ENCODE measurements around the gene FANCI.
"Not testable (repeated sequence)": the region's sequence is repeated elsewhere in the genome, so short reads cannot be mapped to it uniquely, and the experiment has no call there.

Gene FANCI

DNA sequence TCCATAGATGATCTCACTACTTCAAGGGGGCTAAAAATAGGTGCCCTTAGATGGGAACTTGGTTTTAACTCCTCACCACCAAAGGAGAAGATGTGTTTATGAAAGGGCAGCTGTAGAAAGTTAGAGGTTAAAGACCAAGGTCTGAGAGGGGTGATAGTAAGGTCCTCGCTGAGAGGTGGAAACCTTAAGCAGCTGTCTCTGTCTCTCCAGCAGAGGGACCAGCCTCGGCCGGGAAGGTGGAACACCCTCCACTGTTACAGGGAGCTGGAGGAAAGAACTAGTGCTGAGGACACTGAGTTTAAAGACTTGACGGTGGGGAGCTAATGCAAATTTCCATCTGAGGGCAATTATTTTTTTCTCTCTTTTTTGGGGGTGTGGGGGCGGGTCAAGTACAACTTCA lies 13.5 kb upstream of the FANCI start:
- Histone ChIP-seq H3K36me3 (no peaks in the 10 kb centered on the region), H3K4me3 (ENCODE audit: low read depth in 1 of 2, low read length in 1 of 2) (no peak overlapping the region), H3K27me3 (peaks cover 26% of the 10 kb centered on the region), H3K27ac (no peak overlapping the region), H3K4me1 (ENCODE audit: control insufficient read depth in 1 of 2, insufficient read depth in 1 of 2, low read depth in 1 of 2, low read length in 1 of 2) (no peaks in the 10 kb centered on the region), H3K9me3 (no peaks in the 10 kb centered on the region)
- no peak for TF ChIP-seq CTCF (IDR thresholded peaks at IDR 0.05)

DNA sequence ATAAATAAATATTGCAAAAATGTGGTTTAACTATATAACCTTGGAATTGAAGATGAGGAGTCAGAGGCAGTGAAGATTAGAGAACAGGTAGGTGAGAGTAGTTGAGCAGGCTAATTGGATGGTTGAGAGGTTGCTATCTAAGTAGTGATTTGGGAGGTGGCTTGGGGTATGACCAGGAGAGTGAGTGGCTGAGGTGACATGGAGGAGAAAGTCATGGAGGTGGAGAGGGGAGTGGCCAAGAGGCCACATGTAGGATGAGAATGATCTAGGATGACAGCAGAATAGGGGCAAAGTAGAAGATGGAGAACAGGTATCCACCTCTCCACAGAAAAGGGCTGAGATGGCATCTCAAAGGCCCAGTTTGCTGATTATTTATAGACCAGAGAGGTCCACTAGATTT lies 11.9 kb upstream of the FANCI start:
- no peaks in the 10 kb centered on the region for H3K9me3 ChIP-seq
- H3K27me3 ChIP-seq = peaks cover 34% of the 10 kb centered on the region
- no peaks in the 10 kb centered on the region for H3K36me3 ChIP-seq
- no peaks in the 10 kb centered on the region for H3K4me1 ChIP-seq (ENCODE audit: control insufficient read depth in 1 of 2, insufficient read depth in 1 of 2, low read depth in 1 of 2, low read length in 1 of 2)
- no peak overlapping the region for H3K27ac ChIP-seq
- H3K4me3 ChIP-seq (ENCODE audit: low read depth in 1 of 2, low read length in 1 of 2) = no peak overlapping the region
- TF ChIP-seq CTCF (IDR thresholded peaks at IDR 0.05) = no peak

DNA sequence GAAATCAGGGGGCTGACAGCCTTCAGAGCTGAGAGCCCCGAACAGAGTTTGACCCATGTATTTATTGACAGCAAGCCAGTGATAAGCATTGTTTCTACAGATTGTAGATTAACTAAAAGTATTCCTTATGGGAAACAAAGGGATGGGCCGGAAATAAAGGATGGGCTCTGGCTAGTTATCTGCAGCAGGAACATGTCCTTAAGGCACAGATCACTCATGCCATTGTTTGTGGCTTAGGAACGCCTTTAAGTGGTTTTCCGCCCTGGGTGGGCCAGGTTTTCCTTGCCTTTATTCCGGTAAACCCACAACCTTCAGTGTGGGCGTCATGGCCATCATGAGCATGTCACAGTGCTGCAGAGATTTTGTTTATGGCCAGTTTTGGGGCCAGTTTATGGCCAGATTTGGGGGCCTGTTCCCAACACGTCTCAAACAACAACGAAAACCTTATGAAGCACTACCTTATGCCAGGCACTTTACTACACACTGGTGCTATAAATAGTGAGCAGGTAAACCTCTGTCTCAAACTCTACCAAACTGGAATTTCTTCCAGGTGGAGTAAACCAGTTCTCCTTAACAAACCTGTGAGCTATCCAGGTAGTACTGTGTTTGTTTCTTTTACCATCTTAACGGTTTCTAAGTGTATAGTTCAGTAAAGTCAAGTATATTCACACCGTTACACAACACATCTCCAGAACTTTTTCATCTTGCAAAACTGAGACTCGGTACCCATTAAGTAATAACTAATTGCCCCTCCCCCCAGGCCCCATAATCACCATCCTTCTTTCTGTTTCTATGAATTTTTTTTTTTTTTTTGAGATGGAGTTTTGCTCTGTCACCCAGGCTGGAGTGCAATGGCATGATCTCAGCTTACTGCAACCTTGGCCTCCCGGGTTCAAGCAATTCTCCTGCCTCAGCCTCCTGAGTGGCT lies 3.6 kb upstream of the FANCI start:
- not testable (repeated sequence) for H3K36me3 ChIP-seq; H3K27ac ChIP-seq; H3K9me3 ChIP-seq; H3K4me3 ChIP-seq (ENCODE audit: low read depth in 1 of 2, low read length in 1 of 2)
- Histone ChIP-seq H3K4me1 (ENCODE audit: control insufficient read depth in 1 of 2, insufficient read depth in 1 of 2, low read depth in 1 of 2, low read length in 1 of 2) (peaks cover 16 to 19% of the 10 kb centered on the region in 2 experiments), H3K27me3 (peaks cover 34% of the 10 kb centered on the region)

DNA sequence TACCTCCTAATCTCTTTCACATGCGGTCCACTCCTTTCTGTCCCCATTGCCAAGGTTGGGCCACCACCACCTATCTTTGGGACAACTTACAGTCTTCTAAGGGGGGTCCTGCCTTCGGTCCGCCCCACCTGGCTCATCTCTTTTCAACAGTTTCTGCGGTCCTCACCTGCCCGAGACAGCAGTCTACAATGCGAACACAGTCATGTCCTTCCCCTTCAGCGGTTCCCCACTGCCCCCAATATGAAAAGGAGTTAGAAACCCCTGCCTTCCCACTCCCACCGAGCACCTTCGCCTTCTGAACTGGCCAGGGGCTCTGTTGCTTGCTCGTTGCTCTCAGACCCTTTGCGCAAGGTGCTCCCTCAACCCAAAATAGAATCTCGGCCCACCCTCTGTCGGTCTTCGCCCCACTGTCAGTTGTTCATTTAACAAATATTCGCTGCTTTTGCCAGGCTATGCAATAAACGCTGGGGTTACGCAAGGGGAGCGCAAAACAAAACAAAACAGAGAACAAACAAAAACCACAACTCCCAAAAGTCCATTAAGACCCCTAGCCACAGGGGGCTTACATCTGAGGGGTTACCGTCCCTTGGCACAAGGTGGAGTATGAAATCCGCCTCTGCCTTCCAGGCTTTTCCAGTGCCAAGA lies 611 bp upstream of the FANCI start:
- H3K36me3 ChIP-seq = no peaks in the 10 kb centered on the region
- peak overlapping the region; percentile 89 to 91 for H3K4me3 ChIP-seq (ENCODE audit: low read depth in 1 of 2, low read length in 1 of 2)
- TF ChIP-seq CTCF (IDR thresholded peaks at IDR 0.05) = no peak
- H3K27me3 ChIP-seq = peaks cover 15% of the 10 kb centered on the region
- H3K9me3 ChIP-seq = no peaks in the 10 kb centered on the region
- peak overlapping the region; percentile 84 for H3K27ac ChIP-seq
- H3K4me1 ChIP-seq (ENCODE audit: control insufficient read depth in 1 of 2, insufficient read depth in 1 of 2, low read depth in 1 of 2, low read length in 1 of 2) = peaks cover 16 to 19% of the 10 kb centered on the region in 2 experiments

DNA sequence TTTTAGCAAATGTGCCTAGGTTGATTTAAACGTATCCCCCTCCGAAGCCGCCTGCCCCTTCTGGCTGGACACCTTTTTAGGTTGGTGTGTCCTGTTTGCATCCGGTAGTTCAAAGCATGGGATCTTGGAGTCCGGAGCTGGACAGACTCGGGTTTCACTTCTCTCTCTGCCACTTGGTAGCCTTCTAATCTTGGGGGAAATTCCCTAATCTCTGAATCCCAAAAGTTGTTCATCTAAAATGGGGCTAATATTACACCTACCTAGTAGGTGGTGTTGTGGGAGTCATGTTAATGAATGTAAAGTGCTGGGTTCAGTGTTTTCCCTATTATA lies 760 bp downstream of the FANCI start:
- Histone ChIP-seq H3K9me3 (no peaks in the 10 kb centered on the region), H3K36me3 (no peaks in the 10 kb centered on the region), H3K4me3 (ENCODE audit: low read depth in 1 of 2, low read length in 1 of 2) (peak overlapping the region; percentile 89 to 91), H3K27me3 (peaks cover 3% of the 10 kb centered on the region), H3K27ac (peak overlapping the region; percentile 84), H3K4me1 (ENCODE audit: control insufficient read depth in 1 of 2, insufficient read depth in 1 of 2, low read depth in 1 of 2, low read length in 1 of 2) (peaks cover 16 to 19% of the 10 kb centered on the region in 2 experiments)
- TF ChIP-seq CTCF (IDR thresholded peaks at IDR 0.05) = no peak

DNA sequence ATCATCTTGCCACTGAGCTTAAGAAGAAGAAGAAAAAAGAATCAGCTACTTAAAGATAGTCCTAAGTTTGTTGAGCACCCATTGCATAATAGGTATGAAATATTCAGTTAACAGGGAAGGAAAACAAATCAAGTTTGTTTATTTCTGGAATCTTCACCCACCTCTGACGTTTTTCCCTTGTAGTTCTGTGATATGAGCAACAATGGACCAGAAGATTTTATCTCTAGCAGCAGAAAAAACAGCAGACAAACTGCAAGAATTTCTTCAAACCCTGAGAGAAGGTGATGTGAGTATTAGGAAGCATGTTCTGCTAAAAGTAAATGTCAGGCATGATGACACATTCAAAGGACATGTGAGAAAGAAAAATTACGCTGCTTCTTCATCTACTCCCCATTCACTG lies 3.7 kb downstream of the FANCI start:
- Histone ChIP-seq H3K27ac (no peak overlapping the region), H3K27me3 (peaks cover 3% of the 10 kb centered on the region), H3K4me3 (ENCODE audit: low read depth in 1 of 2, low read length in 1 of 2) (no peak overlapping the region), H3K9me3 (no peaks in the 10 kb centered on the region), H3K4me1 (ENCODE audit: control insufficient read depth in 1 of 2, insufficient read depth in 1 of 2, low read depth in 1 of 2, low read length in 1 of 2) (peaks cover 16 to 19% of the 10 kb centered on the region in 2 experiments), H3K36me3 (peaks cover 8% of the 10 kb centered on the region)
- TF ChIP-seq CTCF (IDR thresholded peaks at IDR 0.05) = no peak

All from neutrophil (primary cell).